Tibial nerve (tissue), 3 donors: Measurements from ENCODE around the gene IRF5.

Experiments
- POLR2A ChIP-seq, 2 donors: fragments of 450-650 bp; IDR thresholded peaks; one replicate each; pipeline ENCODE4 v1.6.1; 2017; ENCODE audit warnings: antibody characterized with exemption in 2 of 2, mild to moderate bottlenecking in 2 of 2, moderate library complexity in 2 of 2
- TF ChIP-seq, protein P1 (sequence below), 5 experiments: fragments of 200-600 bp in 3 of 5; fragments of 450-650 bp in 2 of 5; sonication (generic) in 3 of 5; IDR thresholded peaks; one replicate each; pipeline ENCODE4 v1.5.1; 2016 to 2019; ENCODE audit warnings: antibody characterized with exemption in 5 of 5, mild to moderate bottlenecking in 3 of 5, moderate library complexity in 2 of 5

DNA sequence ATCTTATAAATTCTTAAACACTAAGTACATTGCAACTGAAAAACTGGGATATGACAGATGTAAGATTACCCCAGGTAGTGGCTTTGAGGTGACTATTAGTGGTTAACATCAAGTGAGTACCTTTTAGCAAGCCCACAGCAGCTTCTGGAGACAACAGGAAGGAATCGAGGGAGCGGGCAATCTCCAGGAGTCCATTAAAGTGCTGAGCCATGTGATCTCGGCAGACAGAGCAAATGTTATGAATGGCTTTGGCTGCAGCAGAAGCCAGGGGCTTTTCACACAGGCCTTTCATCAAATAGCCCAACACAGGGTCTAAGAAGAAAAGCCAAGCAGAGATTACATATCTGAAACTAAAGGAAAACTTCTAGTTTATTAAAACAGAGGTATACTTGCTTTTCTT is 48.9 kb downstream of the IRF5 start:
- TF ChIP-seq POLR2A (IDR thresholded peaks at IDR 0.05) = no peak
- TF ChIP-seq, protein P1, sequence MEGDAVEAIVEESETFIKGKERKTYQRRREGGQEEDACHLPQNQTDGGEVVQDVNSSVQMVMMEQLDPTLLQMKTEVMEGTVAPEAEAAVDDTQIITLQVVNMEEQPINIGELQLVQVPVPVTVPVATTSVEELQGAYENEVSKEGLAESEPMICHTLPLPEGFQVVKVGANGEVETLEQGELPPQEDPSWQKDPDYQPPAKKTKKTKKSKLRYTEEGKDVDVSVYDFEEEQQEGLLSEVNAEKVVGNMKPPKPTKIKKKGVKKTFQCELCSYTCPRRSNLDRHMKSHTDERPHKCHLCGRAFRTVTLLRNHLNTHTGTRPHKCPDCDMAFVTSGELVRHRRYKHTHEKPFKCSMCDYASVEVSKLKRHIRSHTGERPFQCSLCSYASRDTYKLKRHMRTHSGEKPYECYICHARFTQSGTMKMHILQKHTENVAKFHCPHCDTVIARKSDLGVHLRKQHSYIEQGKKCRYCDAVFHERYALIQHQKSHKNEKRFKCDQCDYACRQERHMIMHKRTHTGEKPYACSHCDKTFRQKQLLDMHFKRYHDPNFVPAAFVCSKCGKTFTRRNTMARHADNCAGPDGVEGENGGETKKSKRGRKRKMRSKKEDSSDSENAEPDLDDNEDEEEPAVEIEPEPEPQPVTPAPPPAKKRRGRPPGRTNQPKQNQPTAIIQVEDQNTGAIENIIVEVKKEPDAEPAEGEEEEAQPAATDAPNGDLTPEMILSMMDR (IDR thresholded peaks at IDR 0.05) = no peak
